CD4-positive, alpha-beta T cell treated with Interleukin-12 subunit alpha and Interleukin-12 subunit beta, for 1 hour (primary cell): ENCODE data around the gene RELCH.
A peak's percentile ranks its signal among the peaks of the same experiment; 100 is the strongest.

Experiments used
- DNase-seq: peaks from one replicate; pipeline ENCODE4 v3.0.0-alpha.2; 2020

Gene RELCH

DNA sequence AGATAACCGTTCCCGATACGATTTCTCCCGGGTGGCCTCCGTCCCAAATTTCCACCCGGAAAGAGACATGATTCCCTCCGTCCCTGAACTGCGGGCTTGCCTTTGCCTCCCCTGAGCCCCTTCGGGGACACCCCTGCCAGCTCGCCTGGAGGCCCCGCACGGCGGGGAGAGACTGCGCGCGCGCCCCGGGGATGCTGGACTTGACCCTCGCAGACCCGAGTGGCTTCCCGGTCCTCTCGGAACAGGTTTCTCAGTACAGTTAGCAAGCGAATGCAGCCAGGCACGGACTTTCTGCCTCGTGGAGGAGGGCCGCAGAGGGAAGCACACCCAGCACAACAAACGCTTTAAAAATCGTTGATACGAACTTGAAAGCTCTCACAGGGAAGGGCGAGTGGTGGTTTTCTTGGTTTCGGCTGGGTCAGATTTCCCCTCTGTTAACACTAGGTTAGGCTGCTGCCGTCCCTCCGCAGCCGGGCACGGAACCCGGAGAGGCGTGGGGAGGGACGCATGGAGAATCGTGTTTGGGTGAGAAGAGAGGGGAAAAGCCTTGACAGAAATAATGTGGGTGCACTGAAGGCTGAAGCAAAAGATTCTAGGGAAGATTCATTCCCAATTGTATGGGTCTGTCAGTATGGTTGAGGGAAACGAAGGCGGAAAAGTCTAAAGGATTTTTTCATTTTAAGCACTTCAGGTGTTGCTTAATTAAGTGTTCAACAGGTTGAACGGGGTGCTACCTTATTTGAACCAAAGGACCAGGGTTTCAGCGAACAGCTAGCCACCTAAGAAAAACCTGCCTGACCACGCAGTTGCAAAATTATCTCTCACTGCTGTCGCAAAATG, 139.0 kb downstream of the RELCH start:
- peak; percentile 9 for DNase-seq

- DNase-seq, result no peak
Measured at GRCh38 chr18:62326646-62327348, 139.7 kb downstream of the RELCH start.

DNA sequence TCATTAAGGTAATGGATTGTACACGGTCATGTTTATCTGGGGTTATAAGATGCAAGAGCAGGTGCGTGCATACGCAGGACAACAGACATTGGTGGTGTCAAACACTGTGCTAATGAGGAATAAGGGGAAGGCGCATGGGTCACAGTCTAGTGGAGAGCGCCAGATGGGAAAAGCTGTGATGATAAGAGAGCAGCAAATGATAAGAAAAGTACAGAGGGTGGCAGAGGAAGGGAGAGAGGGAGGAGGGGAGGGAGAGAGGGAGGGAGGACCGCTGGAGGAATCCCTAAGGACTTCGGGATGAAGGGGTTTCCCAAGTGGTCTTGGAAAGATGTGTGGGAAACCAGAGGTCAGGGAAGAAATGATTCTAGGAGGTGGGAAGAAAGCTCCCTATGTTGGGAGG, 140.9 kb downstream of the RELCH start:
- DNase-seq, result no peak

DNA sequence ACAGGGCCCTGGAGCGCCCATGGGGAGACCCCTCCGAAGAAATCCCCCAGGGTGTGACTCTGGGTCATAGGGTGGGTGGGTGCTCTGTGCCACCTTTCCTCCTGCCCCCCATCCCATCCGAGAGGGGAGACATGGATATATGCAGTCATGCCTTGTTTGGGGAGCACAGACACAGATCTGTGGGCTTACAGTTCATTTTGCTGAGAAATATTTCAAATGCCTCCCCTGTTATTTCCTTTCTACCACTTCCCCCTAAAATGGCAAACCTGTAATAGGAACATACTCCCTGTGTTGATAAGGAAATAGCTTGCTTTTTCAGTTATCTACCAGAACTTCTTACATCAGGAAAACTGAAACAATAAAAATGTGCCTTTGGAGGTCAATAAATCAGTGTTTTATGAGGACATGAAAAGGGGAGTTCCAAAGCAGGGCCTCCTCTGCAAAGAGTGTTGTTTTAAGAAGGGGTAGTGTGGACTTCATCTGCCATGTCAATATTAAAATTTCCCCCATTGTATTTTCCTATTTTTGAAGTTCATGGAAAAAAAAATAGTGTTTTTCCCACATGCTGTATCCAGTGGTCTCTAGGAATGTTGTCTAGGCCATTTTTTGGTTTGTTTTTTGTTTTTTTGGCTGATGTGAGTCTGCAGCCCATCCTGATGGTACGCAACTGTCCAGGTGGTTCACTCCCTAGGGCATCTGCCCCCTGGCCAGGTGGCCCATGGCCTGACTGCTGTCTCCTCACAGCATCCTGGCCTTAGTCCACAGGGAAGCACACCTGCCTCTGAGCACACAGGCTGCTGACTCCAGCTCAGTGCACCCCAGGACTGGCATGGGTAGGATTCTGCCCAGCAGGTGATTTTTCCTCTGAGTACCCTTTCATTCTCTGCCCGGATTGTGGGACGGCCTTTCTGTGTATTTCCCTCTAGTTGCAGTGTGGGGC, 141.8 kb downstream of the RELCH start:
- no peak for DNase-seq

DNA sequence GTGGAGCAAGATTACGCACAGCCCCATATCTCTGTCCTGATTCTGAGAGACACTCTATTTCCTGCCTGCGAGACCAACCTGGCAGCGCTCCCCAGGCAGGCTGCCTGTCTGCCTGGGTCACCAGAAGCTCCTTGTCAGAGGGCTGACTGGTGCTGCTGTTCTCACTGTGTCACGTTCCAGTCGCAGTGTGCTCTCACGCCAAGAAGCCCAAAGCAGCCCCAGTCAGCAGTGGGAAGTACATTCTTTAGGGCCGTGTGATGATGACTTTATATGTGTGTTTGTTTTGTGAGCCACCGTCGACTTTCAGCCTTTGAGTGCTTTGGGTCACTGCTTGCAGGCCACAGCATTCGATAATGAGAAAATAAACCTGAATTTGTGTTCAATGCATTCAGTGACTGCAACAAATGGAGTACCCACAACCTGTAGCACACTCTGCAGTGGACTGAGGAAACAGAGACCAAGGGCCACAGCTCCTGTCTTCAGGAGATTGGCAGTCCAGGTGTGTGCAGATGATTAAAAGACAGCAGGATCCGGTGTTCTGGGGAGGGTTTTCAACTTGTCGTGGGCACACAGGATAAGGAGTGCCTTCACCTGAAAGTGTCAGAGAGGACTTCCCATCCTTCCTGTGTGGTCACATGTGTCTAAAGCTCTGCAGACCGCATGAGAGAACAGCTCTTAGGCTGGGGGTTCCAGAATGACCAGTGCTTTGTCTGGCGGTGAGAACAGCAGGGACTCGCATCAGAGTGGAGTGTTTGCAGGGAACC, 142.8 kb downstream of the RELCH start:
- DNase-seq, result peak; percentile 22

DNA sequence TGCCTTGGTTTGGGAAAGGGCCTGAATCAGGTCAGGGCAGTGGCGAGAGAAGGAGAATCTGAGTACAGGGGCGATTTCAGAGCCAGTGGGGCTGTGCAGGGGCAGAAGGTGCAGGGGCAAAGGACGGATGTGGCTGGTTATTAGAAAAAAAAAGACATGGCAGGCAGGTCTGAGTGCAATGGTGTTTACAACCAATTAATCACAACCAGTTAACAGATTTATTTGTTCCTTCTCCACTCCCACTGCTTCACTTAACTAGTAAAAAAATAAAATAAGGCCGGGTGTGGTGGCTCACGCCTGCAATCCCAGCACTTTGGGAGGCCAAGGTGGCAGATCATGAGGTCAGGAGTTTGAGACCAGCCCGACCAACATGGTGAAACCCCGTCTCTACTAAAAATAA, 143.6 kb downstream of the RELCH start:
- no peak for DNase-seq

- no peak for DNase-seq
Measured at GRCh38 chr18:62331581-62332356, 144.7 kb downstream of the RELCH start.

DNA sequence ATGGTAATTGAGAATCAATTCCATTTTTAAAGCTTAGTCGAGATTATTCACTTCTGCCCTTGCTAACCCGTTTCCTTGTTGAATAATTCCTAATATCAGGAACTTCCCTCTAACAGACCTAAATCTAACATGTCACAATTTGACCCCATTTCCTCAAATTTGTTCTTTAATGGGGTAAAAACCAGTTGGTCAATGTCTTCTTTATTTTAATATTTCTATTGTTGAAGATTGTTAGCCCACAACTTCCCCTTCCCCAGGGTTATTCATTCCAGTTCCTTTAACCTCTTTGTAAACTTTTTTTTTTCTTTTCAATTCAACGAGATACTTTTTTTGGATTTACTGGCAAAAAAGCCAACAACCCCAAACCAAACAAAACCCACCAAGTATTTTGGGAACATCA, 145.4 kb downstream of the RELCH start:
- no peak for DNase-seq

DNA sequence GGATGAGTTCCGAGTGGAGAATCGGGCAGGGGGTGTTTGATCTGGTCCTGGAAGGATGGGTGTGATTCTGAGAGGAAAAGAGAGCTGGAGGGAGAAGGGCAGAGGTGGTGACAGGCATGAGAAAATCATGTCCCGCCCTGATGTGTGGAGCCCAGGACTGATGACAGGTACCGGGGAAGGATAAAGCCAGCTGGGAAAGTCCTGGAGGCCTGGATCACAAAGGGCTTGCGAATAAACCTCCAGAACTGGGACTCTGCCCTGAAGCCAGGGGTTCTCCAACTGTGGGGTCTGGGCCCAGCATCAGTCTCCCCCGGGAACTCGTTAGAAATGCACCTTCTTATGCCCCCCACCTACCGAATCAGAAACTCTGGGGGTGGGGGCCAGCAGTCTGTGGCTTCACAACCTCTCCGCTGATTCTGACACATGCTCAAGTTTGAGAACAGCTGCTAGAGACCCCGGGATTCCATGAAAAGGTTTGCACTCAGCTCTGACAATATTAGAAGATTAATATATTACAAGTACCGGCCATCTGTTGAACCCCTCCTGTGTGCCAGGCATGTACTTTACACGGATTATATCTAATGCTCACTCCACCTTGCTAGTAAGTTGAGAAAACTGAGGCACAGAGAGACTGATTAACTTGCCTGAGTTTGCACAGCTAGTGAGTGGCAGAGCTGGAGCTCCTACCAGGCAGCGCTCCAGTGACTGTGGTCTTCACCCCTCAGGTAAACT, 146.1 kb downstream of the RELCH start:
- DNase-seq, result no peak

GRCh38 chr18:62334120-62334519, 147.1 kb downstream of the RELCH start:
- DNase-seq, result no peak

GRCh38 chr18:62335494-62335893, 148.4 kb downstream of the RELCH start:
- DNase-seq, result no peak

DNA sequence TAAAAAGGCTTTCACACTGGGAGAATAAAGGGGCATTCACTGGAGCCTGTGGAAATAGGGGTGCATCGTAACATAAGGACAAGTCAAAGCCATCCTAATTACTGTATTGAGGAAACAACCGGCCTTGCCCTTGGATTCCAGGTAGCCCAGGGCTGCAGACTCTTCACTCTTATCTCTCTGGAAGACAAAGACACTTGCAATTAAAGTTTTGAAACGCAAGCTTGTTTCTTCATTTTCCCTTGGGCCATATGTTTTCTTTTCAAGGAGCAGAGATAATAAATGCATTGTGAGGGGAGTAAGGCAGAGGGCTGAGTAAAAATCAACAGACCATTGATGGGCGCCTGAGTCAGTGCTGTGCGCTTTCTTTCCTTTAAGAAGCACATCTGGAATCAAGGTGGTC, 149.6 kb downstream of the RELCH start:
- DNase-seq, result no peak

GRCh38 chr18:62337336-62337735, 150.3 kb downstream of the RELCH start:
- no peak for DNase-seq

- DNase-seq, result no peak
Measured at GRCh38 chr18:62338446-62339105, 151.5 kb downstream of the RELCH start.

DNA sequence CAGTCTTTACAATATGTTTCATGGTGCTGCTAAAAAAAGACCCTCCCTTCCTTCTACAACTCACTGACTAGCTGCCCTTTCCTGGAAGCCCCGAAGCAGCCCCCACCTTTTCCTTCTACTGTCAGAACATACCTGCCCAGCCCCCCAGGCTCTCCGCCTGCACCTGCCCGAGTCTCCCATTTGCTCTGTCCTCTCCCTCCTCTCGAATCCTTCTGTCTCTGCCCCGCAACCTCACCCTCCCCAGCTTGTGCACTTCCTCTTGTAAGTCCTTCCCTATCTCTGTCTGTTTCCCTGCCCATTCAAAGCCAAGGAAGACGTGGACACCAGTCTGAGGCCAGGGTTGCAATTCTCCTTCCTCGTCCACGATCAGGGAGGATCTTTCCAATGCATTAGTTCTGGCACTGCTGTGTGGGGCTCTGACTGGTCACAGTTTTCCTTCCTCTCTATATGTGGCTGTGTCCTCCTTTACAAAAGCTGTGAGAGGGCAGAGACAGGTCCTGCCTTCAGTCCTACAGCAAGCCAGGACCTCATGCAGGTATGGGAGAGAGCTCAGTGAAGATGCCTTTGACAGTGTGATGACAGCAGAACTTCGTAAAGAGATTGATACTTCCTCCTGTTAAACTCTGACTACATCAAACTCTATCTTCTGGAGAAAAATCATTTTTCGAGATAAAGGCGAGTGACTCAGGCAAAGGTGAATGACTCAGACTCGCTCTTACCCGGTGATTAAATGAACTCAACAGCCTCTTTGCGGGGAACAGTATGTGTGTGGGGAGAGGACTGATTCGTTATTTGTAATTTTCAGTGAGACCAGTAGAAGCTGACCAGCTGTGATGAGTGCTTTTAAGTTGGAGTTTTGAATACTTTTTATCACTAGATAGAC, 152.3 kb downstream of the RELCH start:
- no peak for DNase-seq

GRCh38 chr18:62340996-62341395, 153.9 kb downstream of the RELCH start:
- no peak for DNase-seq

DNA sequence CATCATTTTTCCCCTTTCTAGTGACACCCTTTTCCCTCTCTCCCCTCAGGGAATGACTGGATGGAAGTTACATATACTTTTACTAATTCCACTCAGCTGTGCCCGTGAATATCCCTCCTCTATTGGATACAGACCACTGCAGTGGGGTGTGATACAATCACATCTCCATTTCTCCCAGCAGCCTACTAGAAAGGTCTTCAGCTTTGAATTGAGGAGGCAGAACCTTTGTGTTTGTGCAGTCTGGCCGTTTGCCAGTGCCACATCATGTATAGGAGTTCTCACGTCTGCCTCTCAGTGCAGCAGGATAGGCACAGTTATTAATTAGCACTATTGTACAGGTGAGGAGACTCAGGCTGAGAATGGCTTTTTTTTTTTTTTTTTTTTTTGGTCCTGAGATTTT, 154.4 kb downstream of the RELCH start:
- DNase-seq, result no peak

- DNase-seq, result no peak
Measured at GRCh38 chr18:62342884-62343283, 155.8 kb downstream of the RELCH start.

GRCh38 chr18:62343316-62343715, 156.3 kb downstream of the RELCH start:
- DNase-seq, result no peak
